Fibroblast of lung (primary cell): ENCODE data around the gene OGDHL.

ENCODE experiments used
- CTCF ChIP-seq, 2 donors: IDR thresholded peaks in 1 of 2; conservative IDR thresholded peaks in 1 of 2; 1 replicate in 1 of 2; 2 replicates in 1 of 2; pipeline ENCODE4 v1.5.1; 2011 to 2012; ENCODE audit warnings: low read length in 2 of 2, control low read depth in 1 of 2, inconsistent platforms in 1 of 2, low read depth in 1 of 2, mild to moderate bottlenecking in 1 of 2
- EZH2 ChIP-seq: IDR thresholded peaks from 2 replicates; pipeline ENCODE4 v1.5.1; 2012; ENCODE audit warnings: low read length, control low read depth, mild to moderate bottlenecking; ENCODE audit errors: missing control alignments

GRCh38 chr10:49747303-49747646 lies 14.8 kb downstream of the OGDHL start:
- TF ChIP-seq CTCF (conservative IDR thresholded peaks at IDR 0.05 in 1 of 2, IDR thresholded peaks at IDR 0.05 in 1 of 2; ENCODE audit: low read depth in 1 of 2, low read length in 2 of 2) (no peak), EZH2 (no peak)
